Small intestine (tissue), 7 donors: ENCODE results near the gene YPEL2. TPM values are rescaled to one million over a fixed set of nuclear protein-coding genes. Genes with fewer than 3 reads are reported as not detected.
A peak's percentile ranks its signal among the peaks of the same experiment; 100 is the strongest.

Experiments
- DNase-seq, 2 donors: peaks; one replicate each; pipeline versions ENCODE4 v3.0.0 to v3.0.0-alpha.2; 2013
- FAIRE-seq: peaks from 2 replicates; lab custom pipeline; 2012; peaks lifted over from hg19 to GRCh38; lab: Jason Lieb, UNC
- H3K27ac ChIP-seq, 3 donors: one replicate each; pipeline ENCODE4 v1.5.1; 2013; ENCODE audit warnings: low read length in 2 of 3, mild to moderate bottlenecking in 2 of 3, control low read depth in 1 of 3, inconsistent platforms in 1 of 3, low read depth in 1 of 3, moderate library complexity in 1 of 3
- H3K27me3 ChIP-seq, 3 donors: one replicate each; pipeline ENCODE4 v1.6.1; 2013; ENCODE audit warnings: low read length in 3 of 3, inconsistent platforms in 1 of 3; ENCODE audit not compliant: control insufficient read depth in 3 of 3, insufficient read depth in 3 of 3
- H3K36me3 ChIP-seq, 3 donors: one replicate each; pipeline ENCODE4 v1.6.1; 2013; ENCODE audit warnings: low read length in 3 of 3, inconsistent platforms in 1 of 3, low read depth in 1 of 3, mild to moderate bottlenecking in 1 of 3, moderate library complexity in 1 of 3; ENCODE audit not compliant: control insufficient read depth in 3 of 3, insufficient read depth in 2 of 3
- H3K4me1 ChIP-seq, 3 donors: one replicate each; pipeline ENCODE4 v1.6.1; 2013; ENCODE audit warnings: low read length in 2 of 3, inconsistent platforms in 1 of 3, low read depth in 1 of 3, mild to moderate bottlenecking in 1 of 3, moderate library complexity in 1 of 3; ENCODE audit not compliant: control insufficient read depth in 3 of 3, insufficient read depth in 2 of 3
- H3K4me3 ChIP-seq, 3 donors: one replicate each; pipeline ENCODE4 v1.5.1; 2013; ENCODE audit warnings: low read length in 3 of 3, control low read depth in 1 of 3, inconsistent platforms in 1 of 3, low read depth in 1 of 3, mild to moderate bottlenecking in 1 of 3, moderate library complexity in 1 of 3
- H3K9me3 ChIP-seq, 2 donors: one replicate each; pipeline ENCODE4 v1.6.1; 2013; ENCODE audit warnings: low read depth in 1 of 2, low read length in 1 of 2; ENCODE audit not compliant: control insufficient read depth in 2 of 2, insufficient read depth in 1 of 2
- WGBS, 3 donors: extraction: QIAGEN DNeasy Blood & Tissue Kit; methylation state at CpG; one replicate each; pipeline ENCODE4 v1.1.7; 2013; 5-methylcytosine and 5-hydroxymethylcytosine counted together
- polyA plus RNA-seq, 4 donors: library from polyadenylated mRNA; stranded (reverse) in 3 of 4; unstranded in 1 of 4; fragments of 200-250 nt in 3 of 4; fragments of 120-200 nt in 1 of 4; gene quantifications; one replicate each; pipeline versions ENCODE4 v1.2.1 to v1.2.3, GENCODE V29; 2013
- donor health status: healthy with polysubstance abuse.
- donor health status: control.
- donor health status: control.
- donor health status: Bipolar disorder and iron deficiency.
- donor health status: healthy.

The YPEL2 gene
- polyA plus RNA-seq, 4 donors = 4.9 to 15.2 (median 7.8) TPM

DNA sequence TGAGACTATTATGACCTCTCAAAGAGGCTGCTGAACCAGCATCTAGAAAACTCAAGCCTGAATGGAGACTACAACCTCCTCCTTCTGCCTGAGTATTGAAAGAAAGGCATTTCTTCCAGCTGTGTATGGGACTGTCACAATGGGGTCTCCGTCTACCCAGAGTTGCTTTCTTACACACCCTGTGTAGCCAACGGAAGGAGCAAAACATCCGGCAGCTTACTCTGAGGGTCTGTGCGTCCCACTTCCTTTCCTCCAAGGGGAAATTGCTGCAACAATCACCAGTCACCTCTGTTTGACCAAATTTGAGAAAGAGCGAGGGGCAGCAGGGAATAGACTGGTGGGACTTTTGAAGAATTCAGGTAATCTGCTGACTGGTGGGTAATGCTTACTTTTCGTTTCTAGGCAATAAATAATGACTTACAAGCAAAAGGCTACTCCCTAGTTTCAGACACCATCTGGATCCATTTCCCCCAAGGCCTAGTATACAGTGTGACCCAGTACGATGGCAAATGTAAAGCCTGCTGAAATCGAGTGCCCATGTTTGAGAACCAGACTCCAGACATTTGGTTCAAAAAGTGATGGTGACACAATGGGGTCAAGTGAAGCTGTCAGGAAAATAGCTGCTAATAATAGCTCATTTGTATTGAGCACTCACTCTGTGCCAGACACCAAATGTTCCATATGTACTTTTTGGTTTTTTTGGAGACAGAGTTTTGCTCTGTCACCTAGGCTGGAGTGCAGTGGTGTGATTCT is 81.7 kb downstream of the YPEL2 start:
- Histone ChIP-seq H3K36me3 (peaks cover 0 to 5% (median 0%) of the 10 kb centered on the region in 3 donors), H3K4me3 (no peak overlapping the region), H3K27ac (no peak overlapping the region), H3K4me1 (peaks cover 0 to 3% (median 0%) of the 10 kb centered on the region in 3 donors), H3K27me3 (no peaks in the 10 kb centered on the region), H3K9me3 (peaks cover 0 to 9% of the 10 kb centered on the region in 2 donors)
- DNase-seq (no peak), FAIRE-seq (no peak)
- 68 to 88% (median 80%) methylated on average over 8 of the region's 8 CpGs for WGBS, 3 donors

DNA sequence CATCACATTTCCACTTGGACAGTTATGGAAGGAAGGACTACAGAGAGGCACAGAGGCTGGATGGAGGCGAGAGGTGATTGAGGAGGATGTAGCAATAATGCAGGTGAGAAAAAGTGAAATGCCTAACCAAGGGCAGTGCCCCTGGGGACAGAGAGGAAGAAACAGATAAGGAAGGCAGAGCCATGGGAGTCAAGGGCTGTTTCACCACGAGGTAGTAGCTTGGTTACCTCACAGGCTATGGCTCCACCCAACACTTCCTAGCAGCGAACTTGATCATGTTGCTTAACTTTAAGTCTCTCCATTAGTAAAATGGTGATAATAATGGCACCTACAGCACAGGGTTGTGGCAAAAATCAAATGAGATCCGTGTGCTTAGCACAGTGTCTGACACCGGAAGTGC is 83.9 kb downstream of the YPEL2 start:
- no peak for FAIRE-seq
- H3K27me3 ChIP-seq = no peaks in the 10 kb centered on the region
- 63 to 71% (median 67%) methylated on average over 5 of the region's 5 CpGs for WGBS, 3 donors

DNA sequence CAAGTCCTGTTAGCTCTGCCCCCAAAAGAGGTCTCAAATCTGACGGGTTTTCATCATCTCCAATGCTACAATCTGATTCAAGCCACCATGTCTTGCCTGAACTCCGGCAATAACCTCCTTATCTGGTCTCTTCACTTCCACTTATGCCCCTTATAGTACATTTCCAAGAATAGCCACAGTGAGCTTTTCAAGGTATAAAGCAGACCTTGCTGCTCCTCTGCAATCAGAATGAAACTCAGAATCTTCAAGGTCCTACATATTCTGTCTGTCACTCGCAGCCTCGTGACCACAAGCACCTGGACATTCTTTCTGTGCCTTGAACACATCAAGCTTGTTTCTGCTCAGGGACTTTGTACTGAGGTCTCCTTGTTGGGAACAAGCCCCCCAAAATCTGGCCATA is 84.7 kb downstream of the YPEL2 start:
- no peaks in the 10 kb centered on the region for H3K27me3 ChIP-seq
- peaks cover 0 to 8% (median 4%) of the 10 kb centered on the region in 3 donors for H3K4me1 ChIP-seq
- no peak for DNase-seq
- no peaks in the 10 kb centered on the region for H3K9me3 ChIP-seq
- no peak overlapping the region for H3K4me3 ChIP-seq
- no peak for FAIRE-seq
- 69 to 84% (median 71%) methylated on average over 4 of the region's 4 CpGs for WGBS, 3 donors
- H3K36me3 ChIP-seq = no peaks in the 10 kb centered on the region
- H3K27ac ChIP-seq = no peak overlapping the region

More for the DNA sequence above, 83.9 kb downstream of the YPEL2 start:
- Histone ChIP-seq H3K36me3 (no peaks in the 10 kb centered on the region), H3K4me3 (no peak overlapping the region), H3K27ac (no peak overlapping the region), H3K9me3 (peaks cover 0 to under 1% of the 10 kb centered on the region in 2 donors), H3K4me1 (peaks cover 0 to 3% (median 0%) of the 10 kb centered on the region in 3 donors)
- DNase-seq = peak in 1 of 2 donors; percentile 75

DNA sequence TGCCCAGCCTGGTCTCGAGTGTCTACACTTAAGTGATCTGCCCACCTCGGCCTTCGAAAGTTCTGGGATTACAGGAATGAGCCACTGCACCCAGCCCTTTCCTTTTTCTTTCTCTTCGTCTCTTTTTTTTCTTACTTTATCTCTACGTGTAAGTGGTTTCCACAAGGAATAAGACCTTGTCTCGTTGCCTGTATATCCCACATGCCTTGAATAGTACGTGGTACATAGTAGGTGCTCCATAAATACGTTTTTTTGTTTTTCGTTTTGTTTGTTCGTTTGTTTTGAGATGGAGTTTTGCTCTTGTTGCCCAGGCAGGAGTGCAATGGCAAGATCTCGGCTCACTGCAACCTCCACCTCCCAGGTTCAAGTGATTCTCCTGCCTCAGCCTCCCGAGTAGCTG is 86.0 kb downstream of the YPEL2 start:
- Histone ChIP-seq H3K9me3 (no peaks in the 10 kb centered on the region), H3K36me3 (no peaks in the 10 kb centered on the region), H3K27me3 (no peaks in the 10 kb centered on the region), H3K27ac (no peak overlapping the region), H3K4me3 (no peak overlapping the region), H3K4me1 (peaks cover 0 to 9% (median 4%) of the 10 kb centered on the region in 3 donors)
- FAIRE-seq = no peak
- DNase-seq = no peak
- WGBS, 3 donors = 90 to 95% (median 94%) methylated on average over 12 of the region's 12 CpGs

DNA sequence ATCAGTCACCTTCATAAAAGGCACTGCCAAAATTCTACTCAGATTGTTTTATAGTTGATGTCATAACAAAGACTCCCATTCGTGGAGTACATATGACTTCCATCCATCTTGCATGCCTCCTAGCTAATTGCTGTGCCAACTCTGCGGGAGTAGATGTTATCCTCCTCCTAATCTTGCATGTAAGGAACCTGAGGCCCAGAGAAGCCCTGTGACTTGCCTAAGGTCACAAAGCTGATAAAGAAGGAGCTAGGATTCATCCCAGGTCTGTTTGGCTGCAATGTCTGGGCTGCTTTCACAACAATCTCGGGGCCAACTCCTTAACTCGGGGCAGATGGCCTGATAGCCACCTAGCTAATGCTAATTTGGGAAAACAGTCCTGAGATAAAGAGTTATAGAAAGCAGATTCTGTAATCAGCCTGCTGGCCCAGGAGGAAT is 87.3 kb downstream of the YPEL2 start:
- H3K27me3 ChIP-seq = no peaks in the 10 kb centered on the region
- FAIRE-seq = no peak
- no peaks in the 10 kb centered on the region for H3K36me3 ChIP-seq
- 25 to 53% (median 25%) methylated on average over 4 of the region's 4 CpGs for WGBS, 3 donors
- H3K4me1 ChIP-seq = peaks cover 0 to 19% (median 4%) of the 10 kb centered on the region in 3 donors
- no peak overlapping the region for H3K4me3 ChIP-seq
- H3K27ac ChIP-seq = no peak overlapping the region
- no peaks in the 10 kb centered on the region for H3K9me3 ChIP-seq
- DNase-seq = no peak

DNA sequence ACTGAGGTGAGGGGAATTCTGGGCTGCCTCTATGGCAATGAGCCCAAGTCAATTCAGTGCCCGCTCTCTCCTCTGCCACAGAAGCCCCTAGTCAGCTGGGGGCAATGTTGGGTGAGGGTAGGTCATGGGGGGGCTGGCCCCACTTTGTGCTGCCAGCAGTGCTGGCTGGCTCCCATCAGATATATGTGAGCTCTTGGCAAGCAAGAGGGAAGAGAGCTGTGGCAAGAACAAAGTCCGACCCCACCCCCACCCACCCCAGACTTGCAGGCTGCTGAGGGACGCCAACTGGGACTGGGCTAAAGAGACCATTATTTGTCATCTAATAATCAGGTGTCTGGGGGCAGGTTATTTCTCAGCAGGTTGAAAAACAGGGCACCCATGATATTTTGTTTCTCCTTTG is 89.4 kb downstream of the YPEL2 start:
- Histone ChIP-seq H3K4me1 (peaks cover 0 to 25% (median 4%) of the 10 kb centered on the region in 3 donors), H3K27ac (no peak overlapping the region)

DNA sequence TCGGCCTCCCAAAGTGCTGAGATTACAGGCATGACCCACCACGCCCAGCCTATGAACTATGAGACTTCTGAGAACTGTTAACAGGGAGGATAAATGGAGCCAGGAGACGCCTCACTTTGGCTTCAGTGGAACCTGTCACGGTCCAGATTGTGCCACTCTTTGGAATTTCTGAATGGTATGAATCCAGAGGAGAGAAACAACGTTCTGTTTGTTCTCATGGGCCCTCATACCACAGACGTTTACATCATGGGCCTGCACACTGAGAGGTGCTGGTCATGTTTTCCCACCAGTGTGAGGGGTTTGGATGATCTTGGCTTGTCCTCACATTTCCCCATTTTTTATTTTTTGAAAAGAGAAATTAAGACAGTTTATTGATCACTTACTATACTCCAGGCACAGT is 90.3 kb downstream of the YPEL2 start:
- FAIRE-seq = no peak

More for the DNA sequence above, 89.4 kb downstream of the YPEL2 start:
- Histone ChIP-seq H3K36me3 (no peaks in the 10 kb centered on the region), H3K27me3 (no peaks in the 10 kb centered on the region), H3K9me3 (no peaks in the 10 kb centered on the region), H3K4me3 (no peak overlapping the region)
- FAIRE-seq (no peak), DNase-seq (peak; percentile 54 to 67)
- 10 to 62% (median 40%) methylated on average over 3 of the region's 3 CpGs for WGBS, 3 donors

DNA sequence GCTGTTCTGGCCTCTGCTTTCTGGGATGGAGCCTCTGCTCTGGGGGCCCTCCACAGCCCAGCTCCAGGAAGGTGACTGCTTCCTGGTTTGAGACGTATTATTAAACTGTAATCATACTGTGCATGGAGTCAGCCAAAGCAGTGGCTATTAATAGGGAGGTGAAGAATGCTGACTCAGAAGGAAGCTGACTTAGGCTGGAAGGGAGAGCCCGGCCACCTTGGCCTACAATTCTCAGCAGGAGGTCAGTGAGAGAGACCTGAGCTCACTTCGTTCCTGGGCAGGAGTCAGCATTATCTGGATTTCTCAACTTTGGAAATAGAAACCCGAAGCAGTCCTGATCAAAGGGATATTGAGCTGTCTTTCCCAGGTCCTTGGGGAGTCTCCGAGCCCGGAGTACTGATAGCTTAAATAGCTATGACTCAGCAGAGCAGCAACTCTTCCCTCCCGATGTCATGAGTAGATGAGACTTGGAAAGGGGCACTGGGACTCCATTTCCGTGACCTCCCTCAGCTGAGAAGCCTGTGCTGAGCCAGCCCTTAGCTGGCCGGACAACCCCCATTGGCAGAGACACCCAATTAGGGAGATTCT is 91.8 kb downstream of the YPEL2 start:
- 26 to 50% (median 46%) methylated on average over 9 of the region's 9 CpGs for WGBS, 3 donors
- Histone ChIP-seq H3K4me1 (peaks cover 0 to 25% (median 4%) of the 10 kb centered on the region in 3 donors), H3K27ac (peak overlapping the region in 1 of 3 donors; percentile 59), H3K4me3 (no peak overlapping the region), H3K36me3 (no peaks in the 10 kb centered on the region), H3K9me3 (no peaks in the 10 kb centered on the region), H3K27me3 (no peaks in the 10 kb centered on the region)
- FAIRE-seq (no peak), DNase-seq (peak; percentile 64 to 65)

More for the DNA sequence above, 90.3 kb downstream of the YPEL2 start:
- Histone ChIP-seq H3K36me3 (no peaks in the 10 kb centered on the region), H3K4me3 (no peak overlapping the region), H3K4me1 (peaks cover 0 to 25% (median 4%) of the 10 kb centered on the region in 3 donors), H3K27me3 (no peaks in the 10 kb centered on the region), H3K9me3 (no peaks in the 10 kb centered on the region), H3K27ac (no peak overlapping the region)
- DNase-seq = no peak
- 48 to 80% (median 56%) methylated on average over 6 of the region's 6 CpGs for WGBS, 3 donors
